Astrocyte (in vitro differentiated cells and primary cell): ENCODE results near the gene CSMD2.

Experiments
- CTCF ChIP-seq: IDR thresholded peaks from 2 replicates; pipeline ENCODE4 v1.5.1; 2011; ENCODE audit warnings: low read depth, mild to moderate bottlenecking, inconsistent platforms, low read length, moderate library complexity; ENCODE audit not compliant: insufficient read depth
- EZH2 ChIP-seq: IDR thresholded peaks from 2 replicates; pipeline ENCODE4 v1.6.1; 2012; ENCODE audit warnings: mild to moderate bottlenecking, low read length, inconsistent platforms; ENCODE audit not compliant: insufficient read depth

GRCh38 chr1:33897092-33897725, 267.8 kb downstream of the CSMD2 start:
- TF ChIP-seq CTCF (no peak), EZH2 (no peak)
